Pancreas (tissue), 10 donors: ENCODE measurements around the gene ENO2. TPM values are rescaled to one million over a fixed set of nuclear protein-coding genes. Genes with fewer than 3 reads are reported as not detected.
"Not testable (repeated sequence)": the region's sequence is repeated elsewhere in the genome, so short reads cannot be mapped to it uniquely, and the experiment has no call there.

Source experiments
- ATAC-seq, 4 donors: fragments of 200-7000 bp; cut with Tn5 transposase; one replicate each; pipeline versions ENCODE4 v1.8.0 to v1.9.1; 2020; ENCODE audit warnings: mild to moderate bottlenecking in 4 of 4, moderate library complexity in 4 of 4
- DNase-seq, 6 donors: peaks; one replicate each; pipeline ENCODE4 v3.0.0-alpha.2; 2020
- FAIRE-seq: peaks from 2 replicates; lab custom pipeline; 2012; peaks lifted over from hg19 to GRCh38; lab: Jason Lieb, UNC
- H3K27ac ChIP-seq, 4 donors: fragments of 200-600 bp; sonication (generic); 1 replicate in 3 of 4; 2 replicates in 1 of 4; pipeline versions ENCODE4 v1.5.0 to v1.8.0; 2020
- H3K27me3 ChIP-seq, 4 donors: fragments of 200-600 bp; one replicate each; pipeline ENCODE4 v1.8.0; 2021
- H3K36me3 ChIP-seq, 3 donors: fragments of 200-600 bp; sonication (generic) in 1 of 3; one replicate each; pipeline versions ENCODE4 v1.5.0 to v1.8.0; 2020 to 2021
- H3K4me1 ChIP-seq, 3 donors: fragments of 200-600 bp; one replicate each; pipeline ENCODE4 v1.8.0; 2021
- H3K4me3 ChIP-seq, 4 donors: fragments of 200-600 bp; sonication (generic) in 2 of 4; one replicate each; pipeline versions ENCODE4 v1.5.0 to v1.8.0; 2020 to 2021
- H3K9me3 ChIP-seq, 4 donors: fragments of 200-600 bp; one replicate each; pipeline ENCODE4 v1.8.0; 2021
- WGBS, 2 donors: extraction: QIAGEN DNeasy Blood & Tissue Kit; methylation state at CpG; one replicate each; pipeline ENCODE4 v1.1.7; 2013; 5-methylcytosine and 5-hydroxymethylcytosine counted together
- intact Hi-C, 3 donors: fragments of 100-400 bp; cut with DNase I; formaldehyde crosslinking; loops; one replicate each; pipeline versions ENCODE4 v1.11.1 to v1.14.2; 2022
- polyA plus RNA-seq, 2 donors: library from polyadenylated mRNA; stranded (reverse); fragments of 200-250 nt; gene quantifications; one replicate each; pipeline ENCODE4 v1.2.3, GENCODE V29; 2013
- total RNA-seq, 6 donors: library from RNA; stranded (reverse); fragmentation: NEBNext Ultra II Directional in 4 of 6; extraction: Animal tissue kit (Norgen Biotek cat#: 25700) in 4 of 6; gene quantifications; one replicate each; pipeline versions ENCODE4 v1.2.1 to v1.2.4, GENCODE V29; 2021 to 2023
- TF ChIP-seq, protein P1 (sequence below), 4 donors: fragments of 200-600 bp; sonication (generic) in 3 of 4; IDR thresholded peaks; one replicate each; pipeline versions ENCODE4 v1.5.0 to v1.8.0; 2021; ENCODE audit warnings: antibody characterized with exemption in 4 of 4
- donor health status: healthy with polysubstance abuse.
- donor health status: DM: no; HTN: no; CAD: no; lungs with moderate emphysema.
- donor health status: DM: no; HTN: no; CAD: no.
- donor health status: control.
- donor health status: control.
- donor health status: Bipolar disorder and iron deficiency.
- donor health status: DM: yes; HTN: yes; CAD: no.
- donor health status: DM: no; HTN: no; CAD: no.
- donor health status: DM: no; HTN: no; CAD: no.
- donor health status: DM: yes; HTN: yes; CAD: no.

The ENO2 gene
- total and polyA plus RNA-seq, 8 donors: 2.3 to 53.6 (median 6.6) TPM

- no peaks in the 10 kb centered on the region for H3K36me3 ChIP-seq
- 88 to 92% methylated on average over 2 of the region's 2 CpGs for WGBS, 2 donors
- no peaks in the 10 kb centered on the region for H3K4me1 ChIP-seq
- no peaks in the 10 kb centered on the region for H3K9me3 ChIP-seq
- H3K27ac ChIP-seq: no peak overlapping the region
- H3K4me3 ChIP-seq: no peak overlapping the region
- FAIRE-seq (no peak), ATAC-seq (no peak), DNase-seq (no peak)
- intact Hi-C loops: no loop called here
- TF ChIP-seq, protein P1, sequence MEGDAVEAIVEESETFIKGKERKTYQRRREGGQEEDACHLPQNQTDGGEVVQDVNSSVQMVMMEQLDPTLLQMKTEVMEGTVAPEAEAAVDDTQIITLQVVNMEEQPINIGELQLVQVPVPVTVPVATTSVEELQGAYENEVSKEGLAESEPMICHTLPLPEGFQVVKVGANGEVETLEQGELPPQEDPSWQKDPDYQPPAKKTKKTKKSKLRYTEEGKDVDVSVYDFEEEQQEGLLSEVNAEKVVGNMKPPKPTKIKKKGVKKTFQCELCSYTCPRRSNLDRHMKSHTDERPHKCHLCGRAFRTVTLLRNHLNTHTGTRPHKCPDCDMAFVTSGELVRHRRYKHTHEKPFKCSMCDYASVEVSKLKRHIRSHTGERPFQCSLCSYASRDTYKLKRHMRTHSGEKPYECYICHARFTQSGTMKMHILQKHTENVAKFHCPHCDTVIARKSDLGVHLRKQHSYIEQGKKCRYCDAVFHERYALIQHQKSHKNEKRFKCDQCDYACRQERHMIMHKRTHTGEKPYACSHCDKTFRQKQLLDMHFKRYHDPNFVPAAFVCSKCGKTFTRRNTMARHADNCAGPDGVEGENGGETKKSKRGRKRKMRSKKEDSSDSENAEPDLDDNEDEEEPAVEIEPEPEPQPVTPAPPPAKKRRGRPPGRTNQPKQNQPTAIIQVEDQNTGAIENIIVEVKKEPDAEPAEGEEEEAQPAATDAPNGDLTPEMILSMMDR (IDR thresholded peaks at IDR 0.05): no peak
- H3K27me3 ChIP-seq: no peaks in the 10 kb centered on the region
Observed at GRCh38 chr12:6888360-6888759, 26.0 kb upstream of the ENO2 start.

- H3K4me3 ChIP-seq, H3K27ac ChIP-seq, H3K9me3 ChIP-seq, H3K36me3 ChIP-seq, FAIRE-seq, H3K27me3 ChIP-seq, DNase-seq, ATAC-seq, H3K4me1 ChIP-seq, intact Hi-C loops: not testable (repeated sequence)
- 52 to 55% methylated on average over 7 of the region's 7 CpGs for WGBS, 2 donors
Observed at GRCh38 chr12:6888794-6889193, 25.6 kb upstream of the ENO2 start.

DNA sequence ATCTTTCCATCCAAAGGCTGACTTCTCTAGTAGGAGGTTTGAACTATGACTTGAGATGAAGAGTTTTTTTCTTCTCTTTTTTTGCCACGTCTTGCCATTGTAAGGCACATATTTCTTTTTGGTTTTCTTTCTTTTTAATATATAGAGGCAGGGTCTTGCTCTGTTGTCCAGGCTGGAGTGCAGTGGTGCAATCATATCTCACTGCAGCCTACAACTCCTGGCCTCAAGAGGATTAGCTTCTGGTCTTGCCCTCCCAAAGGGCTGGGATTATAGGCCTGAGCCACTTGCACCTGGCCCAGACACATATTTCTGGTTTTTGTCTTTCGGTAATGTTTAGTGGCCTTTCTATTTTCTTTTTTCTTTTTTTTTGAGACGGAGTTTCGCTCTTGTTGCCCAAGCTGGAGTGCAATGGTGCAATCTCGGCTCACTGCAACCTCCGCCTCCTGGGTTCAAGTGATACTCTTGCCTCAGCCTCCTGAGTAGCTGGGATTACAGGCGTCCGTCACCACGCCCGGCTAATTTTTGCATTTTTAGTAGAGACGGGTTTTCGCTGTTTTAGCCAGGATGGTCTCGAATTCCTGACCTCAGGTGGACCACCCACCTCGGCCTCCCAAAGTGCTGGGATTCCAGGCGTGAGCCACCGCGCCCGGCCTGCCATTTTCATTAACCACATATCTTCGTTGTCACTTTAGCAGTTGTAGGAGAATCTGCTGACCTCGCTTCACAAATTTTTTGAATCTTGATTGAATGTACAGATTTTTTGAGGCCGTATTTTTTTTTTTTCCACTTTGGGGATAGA is 24.4 kb upstream of the ENO2 start:
- DNase-seq, FAIRE-seq, H3K36me3 ChIP-seq, H3K4me1 ChIP-seq, ATAC-seq, H3K27me3 ChIP-seq, intact Hi-C loops, H3K9me3 ChIP-seq, H3K4me3 ChIP-seq: not testable (repeated sequence)
- WGBS, 2 donors: 94 to 97% methylated on average over 21 of the region's 21 CpGs
- H3K27ac ChIP-seq: peak overlapping the region in 3 of 4 donors; percentile 17 to 90 (median 87)

- ATAC-seq: peak; percentile 97 to 99 (median 98)
- 0 to 1% methylated on average over 68 of the region's 68 CpGs for WGBS, 2 donors
- FAIRE-seq: no peak
- peak; percentile 97 to 100 (median 99) for DNase-seq
- intact Hi-C loops: no loop called here
- Histone ChIP-seq H3K27me3 (no peaks in the 10 kb centered on the region), H3K27ac (peak overlapping the region; percentile 69 to 90 (median 82)), H3K4me3 (peak overlapping the region; percentile 20 to 46 (median 33)), H3K36me3 (no peaks in the 10 kb centered on the region), H3K4me1 (no peaks in the 10 kb centered on the region), H3K9me3 (no peaks in the 10 kb centered on the region)
- TF ChIP-seq, protein P1 (IDR thresholded peaks at IDR 0.05): peak; percentile 82 to 95 (median 88)
Observed at GRCh38 chr12:6890789-6891645, 23.4 kb upstream of the ENO2 start.

GRCh38 chr12:6891646-6892001 is 22.8 kb upstream of the ENO2 start:
- ATAC-seq: peak; percentile 6 to 11 (median 6)
- no peaks in the 10 kb centered on the region for H3K27me3 ChIP-seq
- 78% methylated on average over 5 of the region's 5 CpGs for WGBS, 2 donors
- no peaks in the 10 kb centered on the region for H3K36me3 ChIP-seq
- no peak for FAIRE-seq
- H3K27ac ChIP-seq: peak overlapping the region; percentile 69 to 90 (median 82)
- intact Hi-C loops: no loop called here
- no peaks in the 10 kb centered on the region for H3K9me3 ChIP-seq
- TF ChIP-seq, protein P1 (IDR thresholded peaks at IDR 0.05): no peak
- no peaks in the 10 kb centered on the region for H3K4me1 ChIP-seq
- H3K4me3 ChIP-seq: peak overlapping the region; percentile 18 to 46 (median 32)
- DNase-seq: no peak

DNA sequence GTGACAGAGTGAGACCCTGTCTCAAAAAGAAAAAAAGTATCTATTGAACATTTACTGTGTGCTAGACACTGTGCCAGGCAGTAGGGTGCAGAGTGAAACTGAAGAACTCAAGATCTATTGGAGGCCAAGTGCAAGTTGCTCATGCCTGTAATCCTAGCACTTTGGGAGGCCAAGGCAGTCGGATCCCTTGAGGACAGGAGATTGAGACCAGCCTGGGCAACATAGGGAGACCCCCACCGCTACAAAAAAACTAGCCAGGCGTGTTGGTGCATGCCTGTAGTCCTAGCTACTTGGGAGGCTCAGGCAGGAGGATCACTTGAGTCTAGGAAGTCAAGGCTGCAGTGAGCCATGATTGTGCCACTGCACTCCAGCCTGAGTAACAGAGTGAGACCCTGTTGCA is 21.7 kb upstream of the ENO2 start:
- FAIRE-seq, H3K36me3 ChIP-seq, H3K4me3 ChIP-seq, H3K4me1 ChIP-seq, H3K9me3 ChIP-seq, DNase-seq, ATAC-seq, intact Hi-C loops, H3K27ac ChIP-seq, H3K27me3 ChIP-seq: not testable (repeated sequence)
- 85 to 89% methylated on average over 3 of the region's 3 CpGs for WGBS, 2 donors
